Stimulated activated CD4-positive, alpha-beta T cell treated with anti-CD3 and anti-CD28 coated beads, Interleukin-2, amount 100 ng/mL, for 24 hours (primary cell): ENCODE data around the gene EXOG.

ENCODE experiments used
- DNase-seq, 2 donors: peaks; one replicate each; pipeline ENCODE4 v3.0.0-alpha.2; 2020

The EXOG gene

GRCh38 chr3:38496131-38496910 lies at the start of gene EXOG:
Gene EXOG, plus strand, starts transcription at chr3:38496340. Its CDS starts 28 bp downstream, at chr3:38496368.
- peak; percentile 97 to 98 for DNase-seq

DNA sequence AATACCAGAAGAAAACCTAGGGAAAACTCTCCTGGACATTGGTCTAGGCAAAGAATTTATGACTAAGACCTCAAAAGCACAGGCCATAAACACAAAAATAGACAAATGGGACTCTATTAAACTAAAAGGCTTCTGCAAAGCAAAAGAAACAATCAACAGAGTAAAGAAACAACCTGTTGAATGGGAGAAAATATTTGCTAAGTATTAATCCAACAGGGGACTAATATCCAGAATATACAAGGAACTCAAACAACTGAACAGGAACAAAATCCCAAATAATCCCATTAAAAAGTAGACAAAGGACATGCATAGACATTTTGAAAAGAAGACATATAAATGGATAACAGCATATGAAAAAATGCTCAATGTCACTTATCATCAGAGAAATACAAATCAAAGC lies 49.3 kb upstream of the EXOG start:
- no peak for DNase-seq

GRCh38 chr3:38450853-38451252 lies 45.3 kb upstream of the EXOG start:
- DNase-seq: no peak

DNA sequence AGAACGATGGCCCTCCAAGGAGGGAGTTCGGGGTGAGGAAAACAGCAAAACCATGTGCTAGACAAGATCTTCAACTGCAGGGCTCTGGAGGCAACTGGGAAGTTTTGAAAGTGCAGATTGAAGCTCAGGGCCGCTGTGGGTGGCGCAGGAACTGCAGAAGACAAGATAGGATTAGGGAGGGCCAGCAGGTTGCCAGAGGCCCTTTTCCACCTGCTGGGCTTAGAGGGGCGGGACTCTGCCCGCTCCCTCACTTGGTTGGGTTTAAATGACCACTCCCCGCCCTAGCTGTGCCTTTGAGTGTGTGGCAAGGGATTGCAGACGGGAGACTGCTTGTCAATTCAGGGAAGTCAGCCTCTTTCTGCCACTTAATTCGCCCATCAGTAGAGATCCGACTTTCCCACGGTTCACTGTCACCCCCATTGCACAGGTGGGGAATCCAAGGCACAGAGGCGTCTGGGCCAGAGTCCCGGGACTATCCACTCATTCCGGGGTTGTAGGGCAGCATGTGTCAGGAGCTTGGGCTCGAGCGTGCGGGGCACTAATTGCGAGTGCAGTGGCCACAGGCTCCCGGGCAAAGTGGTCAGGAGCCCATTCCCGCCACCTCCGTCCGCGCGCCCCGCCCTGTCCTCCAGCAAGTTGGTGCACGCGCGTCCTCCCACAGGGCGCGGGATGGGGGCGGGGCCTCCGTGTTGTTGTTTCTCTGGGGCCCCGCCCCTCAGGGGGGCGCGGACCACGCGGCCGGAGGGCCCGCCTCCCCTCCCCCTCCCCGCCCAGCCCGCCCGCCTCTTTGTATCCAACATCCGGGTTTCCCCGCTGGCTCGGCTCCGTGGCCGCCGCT lies 42.8 kb upstream of the EXOG start, which contains the start of gene ACVR2B:
Gene ACVR2B, plus strand, starts transcription at position 816 of the 838 bp plus-strand sequence. CDS start 433 bp downstream, outside the sequence.
- peak; percentile 76 to 83 for DNase-seq

- DNase-seq: no peak
These were observed 42.3 kb upstream of the EXOG start for GRCh38 chr3:38453913-38454177.

- peak; percentile 32 to 34 for DNase-seq
These were observed 41.8 kb upstream of the EXOG start for GRCh38 chr3:38454178-38454883.

DNA sequence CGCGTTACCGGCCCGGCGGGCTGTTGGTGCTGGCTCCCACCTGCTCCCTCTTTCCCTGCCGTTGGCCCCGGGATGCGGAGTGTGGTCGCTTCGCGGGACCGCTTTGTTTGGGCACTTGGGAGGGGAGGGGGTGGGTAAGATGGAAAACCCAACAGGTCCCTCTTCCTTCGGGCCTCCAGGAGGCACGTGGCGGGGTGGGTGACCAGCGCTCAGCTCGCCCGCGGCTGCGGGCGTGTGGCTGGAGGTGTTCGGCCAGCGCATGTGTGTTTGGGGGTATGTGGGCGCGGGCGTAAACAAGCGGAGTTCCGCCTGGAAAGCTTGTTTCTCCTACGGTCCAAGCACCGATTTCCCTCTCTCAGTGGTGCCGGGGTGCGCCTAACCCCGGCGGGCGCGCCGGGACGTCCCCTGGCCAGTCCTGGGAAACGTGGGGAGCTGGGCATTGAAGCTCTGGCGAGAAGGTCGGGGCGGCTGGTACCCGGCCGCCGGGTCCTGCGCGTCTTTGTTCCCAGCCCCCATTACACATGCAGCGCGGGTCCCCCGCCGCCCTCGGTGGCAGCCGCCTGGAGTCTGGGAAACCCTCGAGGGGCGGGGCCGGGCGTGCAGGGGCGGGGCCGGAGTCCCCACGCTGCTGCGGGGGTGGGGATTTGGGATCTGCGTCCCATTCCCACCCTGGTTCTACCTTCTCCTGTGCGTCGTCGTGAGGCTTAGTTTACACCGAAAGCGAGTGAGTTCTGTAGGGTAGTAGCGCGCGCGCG lies 41.1 kb upstream of the EXOG start:
- DNase-seq: peak; percentile 43 to 57

- no peak for DNase-seq
These were observed 40.3 kb upstream of the EXOG start for GRCh38 chr3:38455639-38456430.

DNA sequence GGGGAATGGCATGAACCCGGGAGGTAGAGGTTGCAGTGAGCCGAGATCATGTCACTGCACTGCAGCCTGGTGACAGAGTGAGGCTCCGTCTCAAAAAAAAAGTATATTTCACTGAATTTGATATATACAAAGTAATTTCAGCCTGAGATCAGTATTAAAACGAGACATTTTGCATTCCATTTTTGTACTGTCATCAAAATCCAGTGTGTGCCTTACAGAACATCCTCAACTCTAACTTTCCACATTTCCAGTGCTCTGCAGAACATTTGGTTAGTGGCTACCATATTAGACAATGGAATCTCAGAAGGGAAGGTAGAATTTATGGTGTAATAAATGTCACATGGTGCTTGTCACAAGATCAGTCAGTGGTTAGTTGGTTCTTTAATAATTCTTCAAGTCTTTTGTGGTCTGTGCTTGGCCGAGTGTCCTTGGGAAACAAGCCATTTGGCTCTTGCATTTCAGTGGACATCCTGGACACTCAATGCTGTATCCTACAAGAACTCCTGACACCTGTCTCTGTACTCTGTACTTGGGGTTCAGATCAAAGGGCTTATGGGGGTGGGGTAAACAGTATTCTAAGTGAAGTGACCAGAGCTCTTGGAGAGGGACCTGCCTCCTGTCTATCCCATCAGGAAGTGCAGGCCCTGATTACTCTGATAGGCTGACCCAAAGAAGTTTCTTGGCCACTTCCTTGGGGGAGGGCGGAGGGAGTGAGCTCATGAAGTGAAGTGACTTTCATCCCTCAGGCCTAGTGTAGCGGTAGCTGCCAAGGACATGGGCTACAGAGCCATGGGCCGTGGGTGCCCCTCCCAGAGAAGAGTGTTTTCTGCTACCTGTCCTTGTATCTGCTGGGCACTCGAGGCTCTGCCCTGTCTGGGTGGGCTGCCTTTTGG lies 38.8 kb upstream of the EXOG start:
- DNase-seq: no peak

DNA sequence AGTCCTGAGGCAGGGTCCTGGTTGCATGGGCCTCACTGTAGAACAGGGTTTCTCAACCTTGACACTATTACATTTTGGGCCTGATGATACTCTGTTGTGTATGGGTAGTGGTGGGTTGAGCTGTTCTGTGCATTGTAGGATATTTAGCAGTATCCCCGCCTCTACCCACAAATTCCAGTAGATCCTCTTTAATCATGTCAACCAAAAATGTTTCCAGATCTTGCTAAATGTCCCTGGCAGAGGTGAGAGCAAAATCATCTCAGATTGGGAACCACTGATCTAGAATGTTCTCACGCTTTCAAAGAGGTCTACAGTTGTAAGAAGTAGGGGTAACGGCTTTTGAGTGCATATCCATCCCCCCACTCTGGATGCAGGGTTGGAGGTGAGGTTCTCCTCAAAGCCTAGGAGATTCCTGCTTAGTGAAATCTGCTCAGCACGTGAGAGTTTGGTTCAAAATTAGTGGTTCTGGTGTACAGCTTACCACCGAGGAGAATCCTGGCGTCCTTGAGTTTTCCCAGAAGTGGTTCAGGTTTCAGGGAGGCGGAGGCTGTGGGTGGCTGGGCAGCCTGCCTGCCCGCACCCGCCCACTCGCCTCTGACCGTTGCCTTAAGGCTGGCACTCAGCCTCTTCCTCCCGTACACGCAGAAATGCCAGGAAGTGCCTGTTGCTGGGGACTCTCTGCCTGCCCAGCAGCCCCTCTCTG lies 37.2 kb upstream of the EXOG start:
- no peak for DNase-seq

DNA sequence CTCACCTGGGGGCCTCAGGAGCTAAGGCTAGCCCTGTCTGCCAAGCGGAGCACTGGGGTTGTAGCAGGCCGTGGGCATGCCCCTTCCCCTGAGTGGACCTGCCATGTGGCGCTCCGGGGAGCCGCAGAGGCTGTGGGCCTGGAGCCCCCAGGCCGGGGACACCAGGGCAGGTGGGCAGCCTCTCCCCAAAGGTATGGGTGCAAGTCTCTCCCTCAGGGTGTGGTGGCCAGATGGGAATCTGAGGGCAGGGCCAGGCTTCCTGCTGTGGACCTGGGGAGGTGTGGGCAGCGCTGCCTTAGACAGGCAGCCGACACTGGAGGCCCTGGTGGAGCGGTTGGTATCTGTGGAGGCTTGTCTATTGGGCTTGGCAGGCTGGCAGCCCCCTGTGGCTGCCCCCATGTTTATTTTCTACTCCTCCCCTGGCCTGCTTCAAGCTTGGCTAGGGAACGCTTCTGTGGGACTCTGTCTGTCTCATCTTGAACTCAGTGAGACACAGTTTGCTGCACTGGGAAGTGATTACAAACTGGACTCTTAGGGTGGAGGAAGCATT lies 36.6 kb upstream of the EXOG start:
- DNase-seq: no peak

DNA sequence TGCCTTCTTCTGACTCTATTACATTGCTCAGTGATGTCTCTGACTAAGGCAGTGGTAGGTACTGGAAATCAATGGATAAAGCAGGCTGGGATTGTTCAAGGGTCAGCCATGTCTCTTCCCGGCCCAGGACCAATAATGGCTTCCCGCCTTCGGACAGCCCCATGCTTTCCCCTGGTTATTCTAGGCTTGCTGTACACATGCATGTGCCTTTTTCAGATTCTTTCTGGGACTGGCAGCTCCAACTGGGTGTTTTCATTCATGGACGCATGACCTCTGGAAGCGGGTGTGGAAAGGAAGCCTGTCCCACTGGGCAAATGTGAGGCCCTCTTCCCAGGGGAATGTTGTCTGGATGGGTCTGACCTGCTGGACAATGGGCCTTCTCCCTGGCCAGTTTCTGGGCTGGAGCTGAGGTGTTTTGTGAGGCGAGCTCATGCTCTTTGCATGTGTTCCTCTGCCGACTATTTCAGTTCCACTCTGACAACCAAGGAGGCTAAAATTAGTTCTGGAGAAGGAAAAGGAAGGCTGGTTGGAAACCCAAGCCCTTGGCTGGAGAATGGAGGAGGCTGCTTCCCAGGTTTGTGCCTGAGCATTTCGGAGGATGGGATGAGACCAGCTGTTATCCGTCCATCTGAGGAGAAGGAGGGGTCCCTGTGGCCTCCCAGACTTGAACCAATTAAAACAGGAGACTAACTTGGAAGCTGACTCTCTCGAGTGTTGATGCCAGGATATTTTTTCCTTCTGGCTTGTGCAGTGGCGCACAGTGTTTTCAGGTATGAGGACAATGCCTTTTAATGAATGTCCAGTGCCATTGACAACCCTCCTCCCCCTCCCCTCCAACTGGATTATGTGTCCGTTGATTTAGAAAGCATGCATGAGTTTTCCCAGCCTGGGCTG lies 35.5 kb upstream of the EXOG start:
- DNase-seq: no peak

DNA sequence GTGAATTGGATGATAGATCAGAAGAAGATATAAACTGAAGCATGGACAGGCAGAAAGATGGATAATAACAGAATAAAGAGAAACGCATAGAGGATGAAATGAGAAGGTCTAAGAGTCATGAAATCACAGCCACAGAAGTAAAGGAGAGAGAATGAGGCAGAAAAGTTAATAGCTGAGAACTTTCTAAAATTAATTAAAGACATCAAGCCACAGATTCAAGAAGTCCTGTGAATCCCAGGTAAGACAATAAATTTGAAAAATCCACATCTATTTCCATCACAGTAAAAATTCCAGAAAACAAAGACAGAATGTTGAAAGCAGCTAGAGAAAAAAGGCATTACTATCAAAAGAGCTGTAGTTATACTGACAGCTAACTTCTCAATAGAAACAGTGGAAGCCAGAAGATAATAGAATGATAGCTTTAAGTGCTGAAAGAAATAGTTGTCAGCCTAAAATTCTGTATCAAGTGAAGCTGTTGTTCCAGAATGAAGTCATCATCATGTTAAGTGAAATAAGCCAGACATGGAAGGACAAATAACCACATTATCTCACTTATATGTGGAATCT lies 30.5 kb upstream of the EXOG start:
- DNase-seq: no peak

DNA sequence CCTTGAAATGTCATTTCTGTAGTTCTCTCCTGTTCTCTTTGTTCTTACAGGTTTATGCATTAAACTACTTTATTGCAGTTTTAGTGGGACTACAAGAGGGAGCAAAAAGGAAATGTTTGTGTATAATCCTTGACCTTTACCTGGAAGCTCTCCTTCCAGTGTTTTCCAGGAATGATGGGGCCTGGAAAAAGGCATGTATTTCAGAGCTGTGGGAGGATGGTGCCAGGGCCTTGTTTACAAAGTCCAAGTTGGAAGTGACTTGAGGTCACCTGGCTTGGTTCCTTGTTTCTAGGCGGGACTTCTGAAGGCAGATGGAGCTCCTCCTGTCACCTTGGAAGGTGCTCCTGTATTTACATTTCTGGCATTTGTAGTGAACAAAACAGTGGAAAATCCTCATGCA lies 27.4 kb upstream of the EXOG start:
- DNase-seq: no peak

- no peak for DNase-seq
These were observed 26.3 kb upstream of the EXOG start for GRCh38 chr3:38469852-38470251.

GRCh38 chr3:38471260-38471857 lies 24.8 kb upstream of the EXOG start:
- DNase-seq: no peak

DNA sequence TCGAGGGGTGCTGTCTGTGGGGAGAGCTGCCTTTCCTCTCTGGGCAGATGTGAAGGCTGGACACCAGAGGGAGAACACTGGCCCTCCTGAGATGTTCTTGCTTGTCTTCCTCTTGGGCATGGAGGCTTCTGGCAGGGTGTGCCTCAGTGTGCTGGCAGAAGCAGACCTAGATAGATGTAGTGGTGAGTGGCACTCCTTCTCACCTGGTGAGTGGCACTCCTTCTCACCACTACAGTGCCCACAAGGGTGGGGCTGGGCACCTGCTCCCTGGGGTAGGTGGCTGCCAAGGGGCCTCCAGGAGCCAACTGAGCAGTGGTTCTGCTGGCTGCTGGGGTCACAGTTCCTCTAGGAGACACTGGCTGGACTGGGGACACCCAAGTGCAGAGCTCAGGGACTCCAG lies 23.8 kb upstream of the EXOG start:
- no peak for DNase-seq

- DNase-seq: no peak
These were observed 22.9 kb upstream of the EXOG start for GRCh38 chr3:38473229-38473628.
